Calu3 (cell line): ENCODE data around the gene AP2B1. TPM values are rescaled to one million over a fixed set of nuclear protein-coding genes. Genes with fewer than 3 reads are reported as not detected.

ENCODE experiments used
- BruUV-seq: library from RNA; stranded (reverse); fragments of 400-500 nt; replicated peaks from 2 replicates; lab custom pipeline; 2021; lab: Mats Ljungman, UMichigan
- CTCF ChIA-PET: fragments of 300-600 bp; sonication (Branson Sonifier 250); formaldehyde crosslinking; loops from one replicate; lab custom pipeline; 2022; ENCODE audit warnings: antibody characterized with exemption; lab: Charles Lee
- DNase-seq: peaks from one replicate; pipeline ENCODE4 v3.0.0; 2022
- H3K27ac Mint-ChIP-seq: one replicate; pipeline ENCODE4 v1.8.0; 2022; ENCODE audit warnings: mixed read lengths; ENCODE audit not compliant: unreplicated experiment
- H3K27me3 Mint-ChIP-seq: one replicate; pipeline ENCODE4 v1.8.0; 2022; ENCODE audit warnings: mixed read lengths; ENCODE audit not compliant: unreplicated experiment
- H3K36me3 Mint-ChIP-seq: one replicate; pipeline ENCODE4 v1.8.0; 2022; ENCODE audit warnings: mild to moderate bottlenecking, moderate library complexity, mixed read lengths; ENCODE audit not compliant: insufficient read depth, unreplicated experiment
- H3K4me1 Mint-ChIP-seq: one replicate; pipeline ENCODE4 v1.8.0; 2022; ENCODE audit warnings: mild to moderate bottlenecking, low read depth, mixed read lengths; ENCODE audit not compliant: unreplicated experiment
- H3K4me3 Mint-ChIP-seq: one replicate; pipeline ENCODE4 v1.8.0; 2022; ENCODE audit warnings: mild to moderate bottlenecking, low read depth, moderate library complexity, mixed read lengths; ENCODE audit not compliant: unreplicated experiment
- H3K9me3 Mint-ChIP-seq: one replicate; pipeline ENCODE4 v1.8.0; 2022; ENCODE audit warnings: low read depth, mixed read lengths; ENCODE audit not compliant: unreplicated experiment
- CTCF ChIP-seq: fragments of 200-600 bp; IDR thresholded peaks from one replicate; pipeline ENCODE4 v1.8.0; 2022; ENCODE audit warnings: antibody characterized with exemption; ENCODE audit not compliant: unreplicated experiment
- intact Hi-C: fragments of 100-400 bp; cut with micrococcal nuclease; formaldehyde crosslinking; loops from one replicate; pipeline ENCODE4 v1.10.0; 2022; ENCODE audit not compliant: unreplicated experiment
- total RNA-seq: library from RNA; stranded (reverse); gene quantifications from 2 replicates; pipeline ENCODE4 v1.2.3, GENCODE V29; 2022

The AP2B1 gene
- total RNA-seq, 1 experiment from 2014 or later = 309 TPM

- no TSS peak for BruUV-seq
- DNase-seq = peak; percentile 58
- Mint-ChIP-seq H3K4me1 (peaks cover 3% of the 10 kb centered on the region), H3K36me3 (peaks cover 10% of the 10 kb centered on the region), H3K9me3 (no peaks in the 10 kb centered on the region), H3K27ac (no peak overlapping the region), H3K4me3 (no peak overlapping the region), H3K27me3 (peaks cover 47% of the 10 kb centered on the region)
- CTCF ChIA-PET = interaction anchor here (0.6 to 2.1 kb wide), 5 partner anchors 10 to 42 kb away, joined by 3 to 11 read pairs (median 4); partner anchors contain the start of gene TAF15
- TF ChIP-seq CTCF = no peak
- intact Hi-C loops = loop anchor here (1.0 kb wide), 1 partner anchor 37 kb away; no protein-coding TSS in a partner anchor
Observed at GRCh38 chr17:35766903-35767510, 179.9 kb downstream of the AP2B1 start.

DNA sequence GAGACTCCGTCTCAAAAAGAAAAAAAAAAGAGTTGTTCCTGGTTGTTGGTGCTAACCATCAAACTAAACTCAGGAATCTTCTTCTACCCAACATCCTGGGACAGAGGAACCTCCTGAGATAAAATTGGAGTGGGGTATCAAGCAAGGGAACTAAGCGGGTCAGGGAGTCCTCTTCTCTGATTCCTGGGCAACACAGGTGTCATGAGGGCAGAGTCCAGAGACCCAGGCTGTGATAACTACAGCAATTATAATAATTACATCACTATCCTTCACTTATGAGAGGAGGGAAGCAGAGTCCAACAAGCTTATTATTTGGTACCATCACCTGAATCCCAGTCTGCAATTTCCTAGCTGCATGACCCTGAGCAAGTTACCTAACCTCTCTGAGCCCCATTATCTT lies 181.7 kb downstream of the AP2B1 start:
- BruUV-seq = no TSS peak
- intact Hi-C loops = no loop called here
- H3K36me3 Mint-ChIP-seq = peaks cover 10% of the 10 kb centered on the region
- TF ChIP-seq CTCF = no peak
- DNase-seq = no peak
- H3K27ac Mint-ChIP-seq = no peak overlapping the region
- H3K4me3 Mint-ChIP-seq = no peak overlapping the region
- no peaks in the 10 kb centered on the region for H3K9me3 Mint-ChIP-seq
- peaks cover 57% of the 10 kb centered on the region for H3K27me3 Mint-ChIP-seq
- CTCF ChIA-PET = interaction anchor here (1.8 to 2.1 kb wide), 2 partner anchors 20 to 40 kb away, joined by 3 to 7 read pairs; partner anchors contain the start of gene TAF15
- H3K4me1 Mint-ChIP-seq = no peaks in the 10 kb centered on the region

GRCh38 chr17:35769895-35770486 lies 182.9 kb downstream of the AP2B1 start:
- Mint-ChIP-seq H3K4me3 (no peak overlapping the region), H3K9me3 (no peaks in the 10 kb centered on the region), H3K27me3 (peaks cover 66% of the 10 kb centered on the region), H3K27ac (no peak overlapping the region), H3K36me3 (peaks cover 2% of the 10 kb centered on the region), H3K4me1 (no peaks in the 10 kb centered on the region)
- no peak for DNase-seq
- no TSS peak for BruUV-seq
- CTCF ChIA-PET = interaction anchor here (1.8 to 2.1 kb wide), 2 partner anchors 19 to 39 kb away, joined by 3 to 7 read pairs; partner anchors contain the start of gene TAF15
- TF ChIP-seq CTCF = peak; percentile 40
- intact Hi-C loops = no loop called here

DNA sequence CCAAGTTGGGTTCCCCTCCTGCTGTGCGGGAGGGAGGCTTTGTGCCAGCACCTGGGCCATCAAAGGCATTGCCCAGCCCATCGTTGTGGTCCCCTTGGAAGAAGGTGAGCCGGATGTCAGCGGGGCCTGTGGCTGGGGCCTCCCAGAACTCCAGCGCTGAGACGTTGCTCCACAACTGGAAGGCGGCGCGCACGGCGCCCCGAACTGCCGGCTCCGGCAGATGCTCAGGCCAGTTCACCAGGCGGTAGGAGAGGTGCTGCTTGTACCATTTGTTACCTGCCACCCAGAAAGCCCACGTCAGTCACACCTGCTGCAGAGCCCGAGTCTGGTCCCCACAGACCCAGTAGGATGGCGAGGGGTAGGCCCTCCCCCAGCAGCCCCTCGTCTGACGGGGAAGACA lies 186.0 kb downstream of the AP2B1 start:
- TF ChIP-seq CTCF = no peak
- DNase-seq = no peak
- H3K36me3 Mint-ChIP-seq = no peaks in the 10 kb centered on the region
- BruUV-seq = no TSS peak
- H3K4me1 Mint-ChIP-seq = no peaks in the 10 kb centered on the region
- peaks cover 55% of the 10 kb centered on the region for H3K27me3 Mint-ChIP-seq
- H3K27ac Mint-ChIP-seq = no peak overlapping the region
- CTCF ChIA-PET = no interaction called here
- no peaks in the 10 kb centered on the region for H3K9me3 Mint-ChIP-seq
- no peak overlapping the region for H3K4me3 Mint-ChIP-seq
- intact Hi-C loops = no loop called here
